ENCODE data around the gene ATRN.

The ATRN gene

GRCh38 chr20:3660262-3661059, 189.6 kb downstream of the ATRN start:
- no peak for DNase-seq

GRCh38 chr20:3661060-3661813, 190.4 kb downstream of the ATRN start:
- DNase-seq: no peak

- no peak for DNase-seq
These were observed 191.2 kb downstream of the ATRN start for GRCh38 chr20:3661814-3662665.

- no peak for DNase-seq
These were observed 192.3 kb downstream of the ATRN start, which contains the start of gene GFRA4 for GRCh38 chr20:3663031-3663701. Gene GFRA4 (minus strand): TSS chr20:3663399. CDS start chr20:3663399, 0 bp downstream.

- DNase-seq: no peak
These were observed 193.0 kb downstream of the ATRN start for GRCh38 chr20:3663858-3664257.

GRCh38 chr20:3667434-3668037, 196.7 kb downstream of the ATRN start:
- DNase-seq: no peak

GRCh38 chr20:3669710-3670367, 199.0 kb downstream of the ATRN start:
- no peak for DNase-seq

GRCh38 chr20:3670511-3670910, 199.7 kb downstream of the ATRN start:
- no peak for DNase-seq

GRCh38 chr20:3670945-3671344, 200.1 kb downstream of the ATRN start:
- DNase-seq: no peak

GRCh38 chr20:3671986-3672546, 201.2 kb downstream of the ATRN start:
- no peak for DNase-seq

- DNase-seq: no peak
These were observed 201.8 kb downstream of the ATRN start for GRCh38 chr20:3672547-3673171.

GRCh38 chr20:3673221-3674070, 202.6 kb downstream of the ATRN start:
- no peak for DNase-seq

GRCh38 chr20:3674447-3674846, 203.6 kb downstream of the ATRN start:
- DNase-seq: no peak

- DNase-seq: no peak
These were observed 204.4 kb downstream of the ATRN start for GRCh38 chr20:3674995-3675900.

- no peak for DNase-seq
These were observed 206.9 kb downstream of the ATRN start for GRCh38 chr20:3677733-3678132.

- DNase-seq: no peak
These were observed 207.4 kb downstream of the ATRN start for GRCh38 chr20:3678198-3678597.

- no peak for DNase-seq
These were observed 208.3 kb downstream of the ATRN start for GRCh38 chr20:3678856-3679720.
